ENCODE data around the gene SYNGR3.

GRCh38 chr16:1963806-1964505 is 25.8 kb upstream of the SYNGR3 start:
- peak; percentile 27; the same call in 1 of the 2 replicates for TF ChIP-seq CTCF (IDR thresholded peaks at IDR 0.05; ENCODE audit: low read depth, low read length)
- TF ChIP-seq EZH2phosphoT487 (IDR thresholded peaks at IDR 0.05; ENCODE audit: low read depth): no peak
